Stimulated activated naive B cell treated with anti-CD40 and anti-IgM and Interleukin-4, amounts not matched to agents 10 μg/mL and 1 μg/mL and 100 μg/mL, for 72 hours (primary cell): ENCODE measurements around the gene FAM78B.
A peak's percentile ranks its signal among the peaks of the same experiment; 100 is the strongest.

ENCODE experiments used
- ATAC-seq, 2 donors: fragments of 150-1000 bp; cut with Tn5 transposase; replicated peaks; 2 replicates each; pipeline ENCODE4 v1.10.0; 2021; ENCODE audit warnings: moderate library complexity in 1 of 2
- DNase-seq: peaks from one replicate; pipeline ENCODE4 v3.0.0; 2021
- H3K27ac Mint-ChIP-seq: one replicate; pipeline ENCODE4 v1.8.0; 2022; ENCODE audit warnings: mild to moderate bottlenecking, mixed read lengths
- H3K27me3 Mint-ChIP-seq, 2 donors: one replicate each; pipeline ENCODE4 v1.8.0; 2022; ENCODE audit warnings: mixed read lengths in 2 of 2
- H3K36me3 Mint-ChIP-seq, 2 donors: one replicate each; pipeline ENCODE4 v1.8.0; 2022; ENCODE audit warnings: mixed read lengths in 2 of 2, mild to moderate bottlenecking in 1 of 2
- H3K4me1 Mint-ChIP-seq, 2 donors: one replicate each; pipeline ENCODE4 v1.8.0; 2022; ENCODE audit warnings: mixed read lengths in 2 of 2, mild to moderate bottlenecking in 1 of 2
- H3K4me3 Mint-ChIP-seq, 2 donors: one replicate each; pipeline ENCODE4 v1.8.0; 2022; ENCODE audit warnings: mild to moderate bottlenecking in 2 of 2, mixed read lengths in 2 of 2, moderate library complexity in 1 of 2
- H3K9me3 Mint-ChIP-seq, 2 donors: one replicate each; pipeline ENCODE4 v1.8.0; 2022; ENCODE audit warnings: mixed read lengths in 2 of 2, mild to moderate bottlenecking in 1 of 2

The FAM78B gene

DNA sequence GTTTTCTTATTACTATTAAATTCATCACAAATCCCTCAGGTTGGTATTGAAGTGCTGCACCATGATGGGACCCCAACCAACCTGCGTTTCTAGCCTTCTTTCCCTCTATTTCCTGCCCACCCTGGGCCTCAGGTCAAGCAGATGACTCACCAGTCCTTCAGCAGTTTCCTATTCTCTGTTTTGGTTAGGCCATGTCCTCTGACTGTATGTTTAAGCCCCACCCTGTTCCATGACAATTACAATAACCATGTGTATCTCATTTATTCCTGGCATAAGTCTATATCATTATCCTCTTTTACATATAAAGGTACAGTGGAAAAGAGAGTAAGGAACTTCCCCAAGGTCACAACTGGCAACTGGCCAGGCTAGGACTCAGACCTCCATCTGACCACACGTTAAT lies 5.3 kb upstream of the FAM78B start:
- ATAC-seq (no peak), DNase-seq (no peak)
- Mint-ChIP-seq H3K4me1 (peaks cover 16 to 23% of the 10 kb centered on the region in 2 donors), H3K27ac (no peak overlapping the region), H3K27me3 (peaks cover 24 to 45% of the 10 kb centered on the region in 2 donors), H3K36me3 (no peaks in the 10 kb centered on the region), H3K4me3 (no peak overlapping the region), H3K9me3 (peaks cover 0 to 3% of the 10 kb centered on the region in 2 donors)

DNA sequence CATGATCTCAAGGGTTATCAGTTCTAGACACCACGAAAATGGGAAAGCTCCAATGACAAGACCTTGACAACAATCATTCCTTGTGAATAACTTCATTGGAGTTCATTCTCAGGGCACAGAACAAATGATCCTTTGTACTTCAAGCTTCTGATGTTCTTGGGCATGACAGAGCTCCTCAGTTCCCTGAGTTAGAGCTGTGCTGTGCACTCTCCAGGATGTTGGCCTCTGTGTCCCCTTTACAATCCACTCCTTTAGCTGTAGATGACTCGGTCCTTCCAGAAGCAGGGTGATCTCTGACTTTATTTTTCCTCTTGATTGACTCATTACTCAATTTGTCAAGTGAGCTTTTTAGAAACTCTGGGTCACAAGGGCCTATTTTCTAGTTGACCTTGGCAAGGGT lies 3.9 kb upstream of the FAM78B start:
- H3K4me1 Mint-ChIP-seq: peaks cover 18 to 27% of the 10 kb centered on the region in 2 donors
- no peak overlapping the region for H3K27ac Mint-ChIP-seq
- H3K4me3 Mint-ChIP-seq: no peak overlapping the region
- ATAC-seq (no peak), DNase-seq (no peak)
- H3K9me3 Mint-ChIP-seq: no peaks in the 10 kb centered on the region
- no peaks in the 10 kb centered on the region for H3K36me3 Mint-ChIP-seq
- H3K27me3 Mint-ChIP-seq: peaks cover 21 to 40% of the 10 kb centered on the region in 2 donors

GRCh38 chr1:166170075-166170474 lies 3.3 kb upstream of the FAM78B start:
- ATAC-seq (peak; percentile 58 to 76), DNase-seq (peak; percentile 18)
- H3K27me3 Mint-ChIP-seq: peaks cover 26 to 40% of the 10 kb centered on the region in 2 donors
- peak overlapping the region; percentile 9 for H3K27ac Mint-ChIP-seq
- H3K4me3 Mint-ChIP-seq: no peak overlapping the region
- no peaks in the 10 kb centered on the region for H3K36me3 Mint-ChIP-seq
- no peaks in the 10 kb centered on the region for H3K9me3 Mint-ChIP-seq
- H3K4me1 Mint-ChIP-seq: peaks cover 23 to 34% of the 10 kb centered on the region in 2 donors

DNA sequence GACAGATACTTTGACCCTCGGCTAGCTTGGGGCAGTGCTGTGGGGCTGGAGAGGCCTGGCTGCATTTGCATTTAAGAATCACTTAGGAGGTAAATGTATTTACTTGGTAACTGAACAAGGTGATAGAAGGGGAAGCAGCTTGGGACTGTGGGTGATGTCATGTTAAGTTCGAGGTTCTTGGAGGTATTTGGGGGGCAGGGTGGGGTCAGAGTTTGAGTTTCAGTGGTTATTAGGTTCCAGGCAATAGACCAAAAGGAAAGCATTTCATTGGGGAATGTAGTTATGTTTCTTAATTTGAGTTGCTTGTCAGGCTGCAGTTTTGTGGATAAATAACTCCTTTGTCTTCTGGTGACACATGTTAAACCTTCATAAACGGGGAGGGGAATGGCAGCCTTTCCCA lies 2.4 kb upstream of the FAM78B start:
- peaks cover 25 to 38% of the 10 kb centered on the region in 2 donors for H3K4me1 Mint-ChIP-seq

DNA sequence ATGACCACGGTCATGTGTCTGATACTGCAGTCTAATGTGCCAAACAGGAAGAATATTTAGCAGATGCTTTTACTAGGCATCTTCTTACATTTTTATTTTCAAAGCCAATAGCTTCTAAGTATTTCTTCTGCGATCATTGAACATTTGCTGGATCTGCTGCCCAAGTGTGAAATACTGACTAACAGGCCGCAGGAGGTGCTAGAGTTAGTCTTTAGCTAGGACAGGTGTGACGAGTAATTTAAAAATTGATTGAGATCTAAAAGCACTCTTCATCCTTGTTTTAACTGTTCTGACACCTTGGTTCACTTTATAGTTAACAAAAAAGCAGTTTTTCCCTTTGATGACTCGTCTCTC lies 748 bp upstream of the FAM78B start:
- peaks cover 39 to 54% of the 10 kb centered on the region in 2 donors for H3K27me3 Mint-ChIP-seq
- peaks cover 25 to 38% of the 10 kb centered on the region in 2 donors for H3K4me1 Mint-ChIP-seq
- H3K27ac Mint-ChIP-seq: no peak overlapping the region
- ATAC-seq (no peak), DNase-seq (no peak)
- no peaks in the 10 kb centered on the region for H3K36me3 Mint-ChIP-seq
- peaks cover 0 to 2% of the 10 kb centered on the region in 2 donors for H3K9me3 Mint-ChIP-seq
- peak overlapping the region in 1 of 2 donors; percentile 78 for H3K4me3 Mint-ChIP-seq

More for the DNA sequence above, 2.4 kb upstream of the FAM78B start:
- no peak overlapping the region for H3K27ac Mint-ChIP-seq
- peaks cover 29 to 39% of the 10 kb centered on the region in 2 donors for H3K27me3 Mint-ChIP-seq
- ATAC-seq (no peak), DNase-seq (no peak)
- H3K36me3 Mint-ChIP-seq: no peaks in the 10 kb centered on the region
- H3K9me3 Mint-ChIP-seq: no peaks in the 10 kb centered on the region
- H3K4me3 Mint-ChIP-seq: no peak overlapping the region

DNA sequence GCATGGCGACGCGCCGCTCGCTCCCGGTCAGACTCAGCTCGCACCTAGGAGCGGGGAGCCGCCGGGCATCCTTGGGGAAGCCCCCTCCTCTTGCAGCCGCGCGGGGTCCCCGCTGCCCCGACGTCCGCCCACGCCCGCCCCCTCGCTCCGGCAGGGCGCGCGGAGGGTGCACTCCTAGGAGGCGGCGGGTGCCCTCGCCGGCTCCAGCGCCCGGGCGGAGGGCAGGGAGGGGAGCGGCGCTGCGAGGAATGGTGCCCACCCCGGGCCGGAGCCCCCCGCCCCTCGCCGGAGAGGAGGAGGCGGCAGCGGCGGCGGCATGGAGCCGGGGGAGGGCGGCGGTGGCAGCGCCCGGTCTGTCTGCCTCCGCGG lies 488 bp downstream of the FAM78B start:
- Mint-ChIP-seq H3K9me3 (peaks cover 0 to 2% of the 10 kb centered on the region in 2 donors), H3K4me3 (no peak overlapping the region), H3K36me3 (no peaks in the 10 kb centered on the region), H3K27me3 (peaks cover 49 to 67% of the 10 kb centered on the region in 2 donors), H3K4me1 (peaks cover 25 to 38% of the 10 kb centered on the region in 2 donors), H3K27ac (no peak overlapping the region)
- ATAC-seq (peak in 1 of 2 donors; percentile 4), DNase-seq (no peak)

DNA sequence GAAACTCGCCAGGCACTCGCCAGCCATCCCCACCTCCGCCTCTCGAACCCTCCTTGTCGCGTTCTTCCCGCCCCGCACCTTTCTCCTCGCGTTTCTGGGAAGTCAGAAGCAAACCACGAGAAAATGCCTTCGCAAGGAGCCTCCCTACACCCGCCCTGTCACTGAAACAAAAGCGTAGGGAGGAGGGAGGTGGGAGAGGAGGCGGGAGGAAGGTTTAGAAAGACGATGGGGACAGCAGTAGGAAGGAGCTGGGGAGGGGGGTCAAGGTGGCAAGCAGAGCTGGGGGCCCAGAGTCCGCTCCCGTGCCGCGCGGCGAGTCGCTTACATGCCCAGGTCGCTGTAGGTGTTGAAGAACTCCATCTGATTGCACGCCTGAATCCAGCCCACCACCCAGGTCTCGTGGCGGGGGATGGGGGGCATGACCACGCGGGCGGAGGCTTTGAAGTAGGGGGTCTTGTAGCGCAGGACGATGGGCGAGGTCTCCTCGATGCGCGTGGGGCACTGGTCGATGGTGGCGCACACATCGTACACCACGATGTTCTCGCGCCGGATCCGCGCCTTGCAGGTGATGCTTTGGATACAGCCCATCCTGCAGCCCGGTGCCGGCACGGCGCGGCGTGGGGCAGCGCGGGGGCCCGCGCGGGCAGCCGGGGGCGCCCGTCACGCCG lies 1.0 kb downstream of the FAM78B start:
- H3K27me3 Mint-ChIP-seq: peaks cover 50 to 71% of the 10 kb centered on the region in 2 donors

GRCh38 chr1:166164995-166165660 lies 1.7 kb downstream of the FAM78B start:
- ATAC-seq (peak; percentile 9 to 11), DNase-seq (no peak)
- peaks cover 0 to 2% of the 10 kb centered on the region in 2 donors for H3K9me3 Mint-ChIP-seq
- peaks cover 50 to 76% of the 10 kb centered on the region in 2 donors for H3K27me3 Mint-ChIP-seq
- peak overlapping the region; percentile 83 to 86 for H3K4me3 Mint-ChIP-seq
- peaks cover 17 to 38% of the 10 kb centered on the region in 2 donors for H3K4me1 Mint-ChIP-seq
- H3K27ac Mint-ChIP-seq: no peak overlapping the region
- H3K36me3 Mint-ChIP-seq: no peaks in the 10 kb centered on the region

More for the DNA sequence above, 1.0 kb downstream of the FAM78B start:
- Mint-ChIP-seq H3K4me1 (peaks cover 24 to 38% of the 10 kb centered on the region in 2 donors), H3K4me3 (peak overlapping the region; percentile 83 to 86), H3K9me3 (peaks cover 0 to 2% of the 10 kb centered on the region in 2 donors), H3K36me3 (no peaks in the 10 kb centered on the region), H3K27ac (peak overlapping the region; percentile 47)
- DNase-seq: no peak
- no peak for ATAC-seq

DNA sequence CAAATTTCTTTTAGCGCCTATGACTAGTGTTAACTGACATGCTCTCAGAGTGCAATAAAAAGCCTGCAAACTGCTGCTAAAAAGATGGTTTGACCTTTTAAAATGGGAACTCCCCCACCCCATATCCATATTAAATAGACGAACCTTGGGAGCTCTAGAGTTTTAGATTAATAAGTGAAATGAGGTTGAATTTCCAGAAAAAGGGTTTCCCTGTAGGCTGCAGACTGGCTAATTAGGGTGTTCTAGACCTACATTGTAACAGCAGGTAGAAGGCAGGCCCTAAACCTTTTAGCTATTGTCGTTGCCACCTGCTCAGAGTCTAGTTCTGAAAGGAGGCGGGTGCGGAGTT lies 2.2 kb downstream of the FAM78B start:
- Mint-ChIP-seq H3K27me3 (peaks cover 50 to 81% of the 10 kb centered on the region in 2 donors), H3K36me3 (no peaks in the 10 kb centered on the region), H3K4me1 (peaks cover 15 to 38% of the 10 kb centered on the region in 2 donors), H3K4me3 (peak overlapping the region; percentile 74 to 83), H3K9me3 (peaks cover 0 to 2% of the 10 kb centered on the region in 2 donors), H3K27ac (no peak overlapping the region)
- ATAC-seq: no peak
- no peak for DNase-seq

- ATAC-seq: no peak
- DNase-seq: no peak
- H3K9me3 Mint-ChIP-seq: peaks cover 0 to 2% of the 10 kb centered on the region in 2 donors
- no peaks in the 10 kb centered on the region for H3K4me1 Mint-ChIP-seq
- no peak overlapping the region for H3K4me3 Mint-ChIP-seq
- H3K36me3 Mint-ChIP-seq: no peaks in the 10 kb centered on the region
- no peak overlapping the region for H3K27ac Mint-ChIP-seq
- H3K27me3 Mint-ChIP-seq: peaks cover 25 to 50% of the 10 kb centered on the region in 2 donors
Observed at GRCh38 chr1:166159656-166160055, 7.1 kb downstream of the FAM78B start.

- no peak overlapping the region for H3K27ac Mint-ChIP-seq
- no peaks in the 10 kb centered on the region for H3K4me1 Mint-ChIP-seq
- H3K4me3 Mint-ChIP-seq: no peak overlapping the region
- DNase-seq: no peak
- ATAC-seq: no peak
- H3K36me3 Mint-ChIP-seq: no peaks in the 10 kb centered on the region
- no peaks in the 10 kb centered on the region for H3K9me3 Mint-ChIP-seq
- peaks cover 21 to 33% of the 10 kb centered on the region in 2 donors for H3K27me3 Mint-ChIP-seq
Observed at GRCh38 chr1:166156674-166157073, 10.1 kb downstream of the FAM78B start.

- H3K9me3 Mint-ChIP-seq: no peaks in the 10 kb centered on the region
- peaks cover 16 to 20% of the 10 kb centered on the region in 2 donors for H3K27me3 Mint-ChIP-seq
- H3K4me3 Mint-ChIP-seq: no peak overlapping the region
- ATAC-seq (no peak), DNase-seq (no peak)
- no peaks in the 10 kb centered on the region for H3K36me3 Mint-ChIP-seq
- H3K27ac Mint-ChIP-seq: no peak overlapping the region
- H3K4me1 Mint-ChIP-seq: no peaks in the 10 kb centered on the region
Observed at GRCh38 chr1:166155108-166155507, 11.7 kb downstream of the FAM78B start.

DNA sequence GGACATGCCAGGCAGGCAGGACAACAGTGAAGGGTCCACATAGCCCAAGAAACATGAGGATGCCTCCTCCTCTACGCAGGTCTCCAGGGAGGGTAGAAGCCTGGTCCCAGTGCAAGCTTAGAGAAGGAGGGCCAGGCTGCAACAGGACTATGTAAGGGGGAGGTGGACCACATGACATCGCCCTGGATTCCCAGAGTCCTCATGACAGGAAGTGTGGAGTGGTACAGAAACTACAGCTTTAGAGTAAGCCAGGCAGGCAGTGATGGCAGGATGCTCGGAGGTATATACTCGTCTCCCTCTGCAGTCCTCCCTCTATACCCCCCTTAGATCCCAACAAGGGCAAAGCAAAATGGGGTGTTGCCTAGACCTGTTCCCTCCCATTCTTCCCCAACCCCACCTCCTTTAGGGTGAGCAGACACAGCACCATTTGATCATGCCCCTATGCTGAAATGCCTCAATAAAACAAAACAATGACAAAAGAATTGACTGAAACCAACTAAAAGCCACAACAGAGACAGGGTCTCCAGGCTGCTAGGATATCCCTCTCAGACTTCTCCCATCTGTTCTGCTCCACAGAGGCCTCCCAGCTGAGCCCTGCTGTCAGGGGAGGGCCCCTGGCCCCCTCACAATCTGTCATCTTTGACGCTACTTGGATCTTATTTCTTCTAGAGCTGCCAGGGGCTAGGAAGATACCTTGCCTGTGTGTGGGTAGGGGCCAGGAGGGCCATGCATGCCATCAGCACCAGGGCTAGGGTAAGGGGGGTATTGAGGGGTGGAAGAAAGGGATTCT lies 13.1 kb downstream of the FAM78B start:
- Mint-ChIP-seq H3K27me3 (peaks cover 8 to 16% of the 10 kb centered on the region in 2 donors), H3K9me3 (no peaks in the 10 kb centered on the region), H3K4me3 (no peak overlapping the region), H3K27ac (no peak overlapping the region), H3K4me1 (no peaks in the 10 kb centered on the region), H3K36me3 (no peaks in the 10 kb centered on the region)
- peak in 1 of 2 donors; percentile 27 for ATAC-seq
- no peak for DNase-seq

DNA sequence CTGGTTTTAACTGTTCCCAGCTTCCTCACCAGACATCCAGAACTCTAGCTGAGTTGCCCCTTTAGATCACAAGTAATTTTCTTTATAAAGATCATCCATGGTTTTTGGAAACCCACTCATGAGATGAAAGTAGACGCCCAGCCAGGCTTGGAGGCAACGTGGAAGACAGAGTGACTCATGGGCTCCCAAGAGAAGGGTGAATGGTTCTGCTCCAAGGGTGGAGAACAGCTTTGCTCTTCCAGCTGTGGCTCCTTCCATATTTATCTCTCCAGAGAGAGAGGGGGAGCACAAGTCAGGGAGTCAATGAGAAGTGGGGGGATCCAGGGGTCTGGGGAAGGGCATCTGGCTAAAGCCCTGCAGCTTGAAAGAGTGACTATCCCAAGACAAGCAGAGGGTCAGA lies 13.8 kb downstream of the FAM78B start:
- H3K9me3 Mint-ChIP-seq: peaks cover 0 to 2% of the 10 kb centered on the region in 2 donors
- no peak overlapping the region for H3K27ac Mint-ChIP-seq
- no peaks in the 10 kb centered on the region for H3K36me3 Mint-ChIP-seq
- H3K4me3 Mint-ChIP-seq: no peak overlapping the region
- H3K27me3 Mint-ChIP-seq: peaks cover 8 to 16% of the 10 kb centered on the region in 2 donors
- no peaks in the 10 kb centered on the region for H3K4me1 Mint-ChIP-seq
- ATAC-seq (no peak), DNase-seq (no peak)
